Measurements from ENCODE around the gene ERP29. TPM values are rescaled to one million over a fixed set of nuclear protein-coding genes. Genes with fewer than 3 reads are reported as not detected.

ERP29 gene
- total RNA-seq, 4 donors from 2014 or later, result 12.9 to 36.5 (median 29.7) TPM

DNA sequence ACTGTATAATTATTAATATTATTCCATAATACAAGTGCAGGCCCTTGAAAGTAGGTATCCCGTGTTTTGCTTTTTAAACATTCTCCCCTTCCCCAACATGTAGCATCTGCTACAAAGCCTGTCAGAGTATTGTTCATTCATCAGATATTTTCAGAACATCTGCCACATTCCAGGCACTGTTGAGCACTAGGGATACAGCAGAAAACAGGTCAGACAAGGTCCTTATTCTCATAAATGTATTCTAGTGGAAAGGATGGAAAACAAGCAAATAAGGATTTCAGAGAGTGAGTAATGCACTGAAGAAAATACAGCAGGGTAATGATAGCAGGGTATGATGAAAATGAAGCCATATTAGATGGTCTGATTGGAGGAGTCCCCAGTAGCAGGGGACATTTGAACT lies 3.8 kb downstream of the ERP29 start:
- Histone ChIP-seq H3K4me1 (peaks cover 0 to 40% (median 12%) of the 10 kb centered on the region in 4 donors), H3K9me3 (no peaks in the 10 kb centered on the region), H3K36me3 (peaks cover 0 to 51% (median 0%) of the 10 kb centered on the region in 3 donors), H3K27me3 (no peaks in the 10 kb centered on the region), H3K27ac (no peak overlapping the region), H3K4me3 (no peak overlapping the region)
- DNase-seq (ENCODE audit: low spot score in 2 of 2), result no peak
- TF ChIP-seq EP300 (IDR thresholded peaks at IDR 0.05), result no peak
- TF ChIP-seq, protein P1, sequence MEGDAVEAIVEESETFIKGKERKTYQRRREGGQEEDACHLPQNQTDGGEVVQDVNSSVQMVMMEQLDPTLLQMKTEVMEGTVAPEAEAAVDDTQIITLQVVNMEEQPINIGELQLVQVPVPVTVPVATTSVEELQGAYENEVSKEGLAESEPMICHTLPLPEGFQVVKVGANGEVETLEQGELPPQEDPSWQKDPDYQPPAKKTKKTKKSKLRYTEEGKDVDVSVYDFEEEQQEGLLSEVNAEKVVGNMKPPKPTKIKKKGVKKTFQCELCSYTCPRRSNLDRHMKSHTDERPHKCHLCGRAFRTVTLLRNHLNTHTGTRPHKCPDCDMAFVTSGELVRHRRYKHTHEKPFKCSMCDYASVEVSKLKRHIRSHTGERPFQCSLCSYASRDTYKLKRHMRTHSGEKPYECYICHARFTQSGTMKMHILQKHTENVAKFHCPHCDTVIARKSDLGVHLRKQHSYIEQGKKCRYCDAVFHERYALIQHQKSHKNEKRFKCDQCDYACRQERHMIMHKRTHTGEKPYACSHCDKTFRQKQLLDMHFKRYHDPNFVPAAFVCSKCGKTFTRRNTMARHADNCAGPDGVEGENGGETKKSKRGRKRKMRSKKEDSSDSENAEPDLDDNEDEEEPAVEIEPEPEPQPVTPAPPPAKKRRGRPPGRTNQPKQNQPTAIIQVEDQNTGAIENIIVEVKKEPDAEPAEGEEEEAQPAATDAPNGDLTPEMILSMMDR (IDR thresholded peaks at IDR 0.05), result no peak
- no peak for TF ChIP-seq POLR2A (IDR thresholded peaks at IDR 0.05)
- WGBS, 2 donors, result 79 to 80% methylated on average over 1 of the region's 1 CpG

DNA sequence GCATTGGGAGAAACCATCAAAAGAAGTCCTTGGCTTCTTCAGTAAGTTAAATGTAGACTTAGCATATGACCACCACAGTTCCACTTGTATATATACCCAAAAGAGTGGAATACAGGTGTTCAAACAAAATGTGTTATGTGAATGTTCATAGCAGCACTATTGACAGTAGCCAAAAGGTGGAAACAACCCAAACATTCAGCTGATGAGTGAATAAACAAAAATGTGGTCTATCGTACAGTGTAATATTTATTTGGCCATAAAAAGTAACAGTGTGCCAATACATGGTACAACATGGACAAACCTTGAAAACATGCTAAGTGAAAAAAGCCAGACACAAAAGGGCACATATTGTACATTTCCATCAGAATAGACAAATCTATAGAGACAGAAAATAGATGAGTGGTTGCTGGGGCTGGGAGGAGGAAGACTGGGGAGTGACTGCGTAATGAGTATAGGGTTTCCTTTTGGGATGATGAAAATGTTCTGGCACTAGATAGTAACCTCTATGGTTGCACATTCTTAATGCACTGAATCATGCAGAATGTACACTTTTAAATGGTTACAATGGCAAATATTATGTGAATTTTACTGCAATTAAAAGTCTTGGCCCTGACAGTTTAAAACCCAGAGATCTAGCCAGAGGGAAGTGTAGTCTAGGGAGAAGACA lies 5.5 kb downstream of the ERP29 start:
- no peak overlapping the region for H3K4me3 ChIP-seq
- H3K27ac ChIP-seq, result no peak overlapping the region
- H3K36me3 ChIP-seq, result peaks cover 0 to 67% (median 0%) of the 10 kb centered on the region in 3 donors
- TF ChIP-seq POLR2A (IDR thresholded peaks at IDR 0.05) (no peak), EP300 (IDR thresholded peaks at IDR 0.05) (no peak)
- TF ChIP-seq, protein P1 (IDR thresholded peaks at IDR 0.05), result no peak
- H3K27me3 ChIP-seq, result no peaks in the 10 kb centered on the region
- DNase-seq (ENCODE audit: low spot score in 2 of 2), result no peak
- 80 to 87% methylated on average over 2 of the region's 2 CpGs for WGBS, 2 donors
- H3K9me3 ChIP-seq, result no peaks in the 10 kb centered on the region
- peaks cover 0 to 35% (median 9%) of the 10 kb centered on the region in 4 donors for H3K4me1 ChIP-seq

- 91 to 94% methylated on average over 8 of the region's 8 CpGs for WGBS, 2 donors
- TF ChIP-seq POLR2A (IDR thresholded peaks at IDR 0.05) (no peak), EP300 (IDR thresholded peaks at IDR 0.05) (no peak)
- TF ChIP-seq, protein P1 (IDR thresholded peaks at IDR 0.05), result no peak
- peaks cover 0 to 83% (median 0%) of the 10 kb centered on the region in 3 donors for H3K36me3 ChIP-seq
- no peak overlapping the region for H3K27ac ChIP-seq
- no peak for DNase-seq (ENCODE audit: low spot score in 2 of 2)
- H3K27me3 ChIP-seq, result no peaks in the 10 kb centered on the region
- H3K4me1 ChIP-seq, result peaks cover 0 to 14% (median 0%) of the 10 kb centered on the region in 4 donors
- H3K9me3 ChIP-seq, result no peaks in the 10 kb centered on the region
- H3K4me3 ChIP-seq, result no peak overlapping the region
Measured at GRCh38 chr12:112020947-112021457, 7.8 kb downstream of the ERP29 start.

DNA sequence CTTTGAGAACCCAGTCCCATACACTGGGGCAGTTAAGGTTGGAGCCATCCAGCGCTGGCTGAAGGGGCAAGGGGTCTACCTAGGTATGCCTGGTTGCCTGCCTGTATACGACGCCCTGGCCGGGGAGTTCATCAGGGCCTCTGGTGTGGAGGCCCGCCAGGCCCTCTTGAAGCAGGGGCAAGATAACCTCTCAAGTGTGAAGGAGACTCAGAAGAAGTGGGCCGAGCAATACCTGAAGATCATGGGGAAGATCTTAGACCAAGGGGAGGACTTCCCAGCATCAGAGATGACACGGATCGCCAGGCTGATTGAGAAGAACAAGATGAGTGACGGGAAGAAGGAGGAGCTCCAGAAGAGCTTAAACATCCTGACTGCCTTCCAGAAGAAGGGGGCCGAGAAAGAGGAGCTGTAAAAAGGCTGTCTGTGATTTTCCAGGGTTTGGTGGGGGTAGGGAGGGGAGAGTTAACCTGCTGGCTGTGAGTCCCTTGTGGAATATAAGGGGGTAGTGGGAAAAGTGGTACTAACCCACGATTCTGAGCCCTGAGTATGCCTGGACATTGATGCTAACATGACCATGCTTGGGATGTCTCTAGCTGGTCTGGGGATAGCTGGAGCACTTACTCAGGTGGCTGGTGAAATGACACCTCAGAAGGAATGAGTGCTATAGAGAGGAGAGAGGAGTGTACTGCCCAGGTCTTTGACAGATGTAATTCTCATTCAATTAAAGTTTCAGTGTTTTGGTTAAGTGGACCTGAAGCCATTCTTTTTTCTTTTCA lies 9.2 kb downstream of the ERP29 start:
- Histone ChIP-seq H3K9me3 (no peaks in the 10 kb centered on the region), H3K27ac (no peak overlapping the region), H3K36me3 (peaks cover 0 to 70% (median 0%) of the 10 kb centered on the region in 3 donors), H3K4me1 (peaks cover 0 to 10% (median 0%) of the 10 kb centered on the region in 4 donors), H3K27me3 (no peaks in the 10 kb centered on the region), H3K4me3 (no peak overlapping the region)
- WGBS, 2 donors, result 89 to 90% methylated on average over 11 of the region's 11 CpGs
- TF ChIP-seq, protein P1 (IDR thresholded peaks at IDR 0.05), result no peak
- no peak for DNase-seq (ENCODE audit: low spot score in 2 of 2)

All from tibial nerve (tissue), 4 donors.